AG09319 (cell line): ENCODE measurements around the gene FCN1.
A peak's percentile ranks its signal among the peaks of the same experiment; 100 is the strongest.

Experiments used
- DNase-seq: peaks from one replicate; pipeline ENCODE4 v3.0.0-alpha.2; 2010; ENCODE audit warnings: low read depth; ENCODE audit errors: extremely low read depth
- TF ChIP-seq, protein P1 (sequence below): IDR thresholded peaks from 2 replicates; pipeline ENCODE4 v1.5.1; 2011; ENCODE audit warnings: low read depth, mild to moderate bottlenecking, inconsistent platforms, low read length, moderate library complexity

The FCN1 gene

GRCh38 chr9:134899168-134899567, 18.5 kb downstream of the FCN1 start:
- TF ChIP-seq, protein P1, sequence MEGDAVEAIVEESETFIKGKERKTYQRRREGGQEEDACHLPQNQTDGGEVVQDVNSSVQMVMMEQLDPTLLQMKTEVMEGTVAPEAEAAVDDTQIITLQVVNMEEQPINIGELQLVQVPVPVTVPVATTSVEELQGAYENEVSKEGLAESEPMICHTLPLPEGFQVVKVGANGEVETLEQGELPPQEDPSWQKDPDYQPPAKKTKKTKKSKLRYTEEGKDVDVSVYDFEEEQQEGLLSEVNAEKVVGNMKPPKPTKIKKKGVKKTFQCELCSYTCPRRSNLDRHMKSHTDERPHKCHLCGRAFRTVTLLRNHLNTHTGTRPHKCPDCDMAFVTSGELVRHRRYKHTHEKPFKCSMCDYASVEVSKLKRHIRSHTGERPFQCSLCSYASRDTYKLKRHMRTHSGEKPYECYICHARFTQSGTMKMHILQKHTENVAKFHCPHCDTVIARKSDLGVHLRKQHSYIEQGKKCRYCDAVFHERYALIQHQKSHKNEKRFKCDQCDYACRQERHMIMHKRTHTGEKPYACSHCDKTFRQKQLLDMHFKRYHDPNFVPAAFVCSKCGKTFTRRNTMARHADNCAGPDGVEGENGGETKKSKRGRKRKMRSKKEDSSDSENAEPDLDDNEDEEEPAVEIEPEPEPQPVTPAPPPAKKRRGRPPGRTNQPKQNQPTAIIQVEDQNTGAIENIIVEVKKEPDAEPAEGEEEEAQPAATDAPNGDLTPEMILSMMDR: no peak
- no peak for DNase-seq

- DNase-seq: no peak
- TF ChIP-seq, protein P1: no peak
These were observed 19.4 kb downstream of the FCN1 start for GRCh38 chr9:134898319-134898718.

DNA sequence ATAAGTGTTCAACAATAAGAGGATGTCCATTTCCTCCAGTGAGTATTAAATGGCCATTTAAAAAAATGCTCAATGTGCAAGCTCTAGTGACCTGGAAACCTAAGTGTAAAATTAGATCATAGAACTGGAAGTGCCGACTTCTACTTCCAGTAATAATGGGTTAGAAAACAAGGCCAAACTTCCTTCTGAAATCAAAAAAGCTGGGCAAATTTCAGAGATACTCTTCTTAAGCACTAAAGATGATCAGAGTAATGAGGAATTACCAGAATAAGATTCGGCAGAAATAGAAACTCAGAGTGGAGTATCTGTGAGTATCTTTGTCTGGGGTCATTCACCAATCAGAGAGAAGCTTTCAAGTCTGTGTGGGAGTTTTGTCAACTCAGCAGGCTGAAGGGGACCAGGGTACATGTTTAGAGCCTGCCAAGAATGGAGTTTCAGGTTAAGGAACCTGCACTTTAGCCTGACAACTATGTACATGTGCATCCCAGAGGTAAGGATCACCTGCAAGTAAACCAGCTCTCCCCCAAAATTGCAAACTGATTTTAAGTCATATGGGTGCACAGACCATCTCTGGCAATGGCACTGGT, 20.0 kb downstream of the FCN1 start:
- no peak for DNase-seq
- TF ChIP-seq, protein P1: no peak

DNA sequence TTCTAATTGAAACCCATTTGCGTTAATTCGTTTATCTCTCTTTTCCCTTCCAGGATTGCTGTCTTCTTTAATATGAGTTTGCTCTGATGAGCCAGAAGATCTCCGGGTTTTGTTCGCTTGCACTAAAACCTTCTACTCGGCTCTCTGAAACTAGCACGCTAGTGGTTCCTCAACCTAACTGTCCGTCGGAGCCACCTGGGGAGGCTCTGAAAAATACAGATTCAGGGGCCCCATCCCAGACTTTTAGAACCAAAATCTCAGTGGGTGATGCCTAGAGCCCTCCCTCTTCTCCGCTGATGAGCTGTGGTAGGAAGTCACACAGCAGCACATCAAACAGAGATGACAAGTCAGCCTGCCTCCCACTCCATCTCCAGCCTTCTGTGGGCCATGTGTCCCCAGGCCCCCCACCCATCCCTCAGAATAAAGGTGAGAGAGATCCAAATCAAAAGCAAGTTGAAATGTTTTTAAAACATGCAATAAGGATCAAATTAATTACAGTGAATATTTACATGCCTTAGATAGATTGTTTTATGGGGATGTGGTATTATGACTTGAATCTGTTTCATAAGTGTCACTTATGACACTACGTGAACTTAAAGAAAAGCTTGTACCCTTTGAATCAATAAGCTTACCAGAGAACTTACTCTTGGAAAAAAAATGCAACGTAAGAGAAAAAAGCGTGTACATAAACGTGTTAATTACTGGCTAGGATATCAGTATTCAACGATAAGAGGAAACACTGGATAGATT, 20.7 kb downstream of the FCN1 start:
- TF ChIP-seq, protein P1: no peak

GRCh38 chr9:134895908-134896833, 21.5 kb downstream of the FCN1 start:
- peak; percentile 10 for DNase-seq
- TF ChIP-seq, protein P1: no peak

More for the DNA sequence above, 20.7 kb downstream of the FCN1 start:
- DNase-seq: no peak

DNA sequence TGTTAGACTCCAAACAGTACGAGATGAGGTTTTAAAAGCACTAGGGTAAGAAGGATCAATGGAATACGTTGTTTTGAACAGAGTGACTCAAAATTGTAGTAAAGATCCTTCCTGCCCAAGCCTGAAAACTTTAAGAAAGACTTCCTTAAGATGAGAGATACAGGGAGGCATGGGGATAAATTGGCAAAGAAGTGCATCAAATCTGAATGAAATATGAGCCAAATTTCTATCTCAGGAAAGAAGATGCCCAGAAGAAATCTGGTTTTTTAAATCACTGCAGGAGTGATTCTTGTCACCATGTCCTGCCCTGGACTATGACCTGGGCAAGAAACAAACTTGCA, 22.2 kb downstream of the FCN1 start:
- TF ChIP-seq, protein P1: no peak
- no peak for DNase-seq

GRCh38 chr9:134895097-134895496, 22.6 kb downstream of the FCN1 start:
- DNase-seq: no peak
- TF ChIP-seq, protein P1: no peak
